ENCODE measurements around the gene RAE1.

RAE1 gene

GRCh38 chr20:57389695-57390603 is 38.9 kb downstream of the RAE1 start:
- no peak for DNase-seq

DNA sequence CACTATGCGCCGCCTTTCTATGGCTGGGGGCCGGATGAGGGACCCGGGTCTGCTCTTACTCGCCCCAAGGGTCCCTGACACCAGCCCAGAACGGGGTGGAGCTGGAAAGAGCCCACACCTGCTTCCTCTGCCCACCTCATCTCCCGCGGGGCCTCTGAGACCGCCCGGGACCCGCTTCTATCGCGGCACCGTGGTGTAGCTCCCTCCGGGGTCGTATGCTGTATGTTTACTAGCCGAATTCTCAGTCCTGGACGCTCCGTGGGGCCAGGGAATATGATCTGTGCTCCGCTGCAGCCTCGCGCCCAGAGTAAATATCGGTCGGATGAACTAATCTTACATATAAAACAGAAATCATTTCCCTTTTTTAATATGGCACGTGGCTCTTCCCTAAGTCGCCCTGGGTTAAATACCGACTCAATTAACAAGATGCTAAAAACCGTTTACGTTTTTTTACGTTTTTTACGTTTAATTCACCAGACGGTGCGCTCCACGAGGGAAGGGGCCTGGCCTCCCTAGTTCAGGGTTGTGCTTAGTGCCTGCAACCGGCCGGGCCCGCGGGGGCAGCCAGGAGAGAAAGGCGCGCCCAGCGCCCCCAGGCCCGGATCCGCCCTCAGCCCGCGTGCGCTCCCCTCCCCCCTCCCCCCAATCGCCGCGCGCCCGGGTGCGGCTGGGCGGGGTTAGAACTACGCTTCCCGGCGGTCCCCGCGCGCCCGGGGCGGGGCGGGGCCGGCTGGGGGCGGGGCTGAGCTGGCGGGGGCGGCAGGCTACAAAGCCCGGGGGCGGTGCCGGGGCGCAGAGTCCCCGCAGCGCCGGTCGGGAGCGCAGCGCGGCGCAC is 39.8 kb downstream of the RAE1 start, which contains the start of gene RBM38:
RBM38 (plus strand) TSS at position 793 of the 835 bp plus-strand sequence. CDS start 186 bp downstream, outside the sequence.
- DNase-seq = no peak

DNA sequence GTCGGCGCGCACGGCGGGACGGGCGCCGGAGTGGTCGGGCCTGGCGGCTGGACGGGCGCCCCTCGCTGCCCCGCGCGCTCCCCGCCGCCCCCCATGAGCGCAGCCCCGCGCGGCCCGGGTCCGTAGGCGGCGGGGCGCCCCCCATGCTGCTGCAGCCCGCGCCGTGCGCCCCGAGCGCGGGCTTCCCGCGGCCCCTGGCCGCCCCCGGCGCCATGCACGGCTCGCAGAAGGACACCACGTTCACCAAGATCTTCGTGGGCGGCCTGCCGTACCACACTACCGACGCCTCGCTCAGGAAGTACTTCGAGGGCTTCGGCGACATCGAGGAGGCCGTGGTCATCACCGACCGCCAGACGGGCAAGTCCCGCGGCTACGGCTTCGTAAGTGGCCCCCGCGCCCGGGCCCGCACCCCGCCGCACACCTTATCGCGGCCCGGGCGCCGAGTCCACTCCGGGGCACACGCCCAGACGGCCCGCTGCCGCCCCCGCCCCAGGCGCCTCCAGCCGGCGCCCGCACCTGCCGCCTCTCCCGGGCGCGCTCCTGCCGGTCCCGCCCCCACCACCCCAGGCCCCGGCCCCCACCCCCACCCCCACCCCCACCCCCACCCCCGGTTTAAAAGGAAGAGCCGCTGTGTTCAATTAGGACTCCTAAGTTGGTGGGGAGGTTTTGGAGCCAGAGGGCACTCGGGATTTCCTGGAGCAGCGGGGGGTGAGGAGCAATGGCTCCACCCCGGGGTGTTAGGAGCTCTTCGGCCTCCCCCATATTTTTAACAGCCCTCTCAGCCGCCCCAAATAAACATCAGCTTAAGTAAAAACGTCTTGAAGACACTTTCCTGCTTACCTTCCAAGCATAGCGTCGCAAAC is 40.6 kb downstream of the RAE1 start:
- DNase-seq = no peak

- no peak for DNase-seq
These were observed 41.6 kb downstream of the RAE1 start for GRCh38 chr20:57392512-57393271.

DNA sequence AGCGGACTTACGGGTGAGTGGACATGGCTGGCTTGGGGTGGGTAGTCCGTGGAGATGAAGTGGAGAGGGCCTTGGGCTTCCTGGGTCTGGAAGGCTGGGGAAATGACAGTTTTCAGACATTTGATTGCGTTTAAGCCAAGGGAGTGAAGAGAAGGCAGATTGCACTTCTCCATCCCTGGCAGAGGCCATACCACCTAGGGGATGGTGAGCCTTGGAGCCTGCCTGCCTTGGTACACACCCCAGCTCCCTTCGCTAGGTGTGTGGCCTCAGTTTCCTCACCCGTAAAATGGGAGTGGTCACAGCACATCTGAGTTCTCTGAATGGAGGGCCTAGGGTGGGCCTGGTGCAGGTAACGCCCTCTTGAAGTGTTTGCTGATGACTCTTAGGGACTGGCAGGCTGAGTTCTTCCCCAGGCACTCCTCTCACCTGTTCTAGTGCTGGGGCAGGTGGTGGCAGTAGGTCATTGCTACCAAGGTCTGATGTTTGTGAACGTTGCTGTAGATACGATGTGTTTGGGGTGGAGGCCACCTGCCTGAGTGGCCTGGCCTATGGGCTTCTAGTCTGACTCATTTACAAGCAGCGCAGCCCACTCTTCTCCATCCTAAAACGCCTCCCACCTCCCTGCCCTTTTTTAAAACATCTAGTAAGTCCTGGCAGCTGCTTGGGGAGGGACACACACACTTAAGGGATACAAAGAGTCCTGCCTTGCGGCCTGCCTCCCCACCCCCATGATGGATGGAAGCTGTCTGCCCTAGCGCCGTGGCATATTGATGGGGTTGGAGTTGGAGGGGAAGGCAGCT is 42.5 kb downstream of the RAE1 start:
- DNase-seq = no peak

- DNase-seq = no peak
These were observed 43.3 kb downstream of the RAE1 start for GRCh38 chr20:57394121-57395082.

- no peak for DNase-seq
These were observed 44.3 kb downstream of the RAE1 start for GRCh38 chr20:57395111-57395966.

- no peak for DNase-seq
These were observed 45.3 kb downstream of the RAE1 start for GRCh38 chr20:57396212-57396983.

GRCh38 chr20:57396984-57397692 is 46.1 kb downstream of the RAE1 start:
- DNase-seq = no peak

DNA sequence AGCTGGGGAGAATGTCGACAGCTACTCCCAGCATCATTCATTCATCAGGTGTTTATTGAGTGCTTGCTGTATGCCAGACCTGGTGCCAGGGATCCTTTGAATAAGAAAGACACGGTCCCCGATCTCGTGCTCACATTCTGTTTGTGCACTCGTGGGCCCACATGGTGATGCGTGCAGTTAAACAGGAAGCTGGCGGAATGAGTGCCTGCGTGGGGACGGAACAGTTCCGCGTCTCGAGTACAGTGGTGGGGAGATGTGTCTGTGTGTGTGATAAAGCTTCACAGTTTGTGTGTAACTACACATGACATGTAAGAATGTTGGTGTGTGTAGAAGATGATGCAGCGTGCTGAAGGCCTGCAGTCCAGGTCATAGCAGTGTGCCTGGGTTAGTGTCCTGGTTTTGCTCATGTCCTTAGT is 46.6 kb downstream of the RAE1 start:
- DNase-seq = no peak

- DNase-seq = no peak
These were observed 47.3 kb downstream of the RAE1 start for GRCh38 chr20:57398231-57398821.

DNA sequence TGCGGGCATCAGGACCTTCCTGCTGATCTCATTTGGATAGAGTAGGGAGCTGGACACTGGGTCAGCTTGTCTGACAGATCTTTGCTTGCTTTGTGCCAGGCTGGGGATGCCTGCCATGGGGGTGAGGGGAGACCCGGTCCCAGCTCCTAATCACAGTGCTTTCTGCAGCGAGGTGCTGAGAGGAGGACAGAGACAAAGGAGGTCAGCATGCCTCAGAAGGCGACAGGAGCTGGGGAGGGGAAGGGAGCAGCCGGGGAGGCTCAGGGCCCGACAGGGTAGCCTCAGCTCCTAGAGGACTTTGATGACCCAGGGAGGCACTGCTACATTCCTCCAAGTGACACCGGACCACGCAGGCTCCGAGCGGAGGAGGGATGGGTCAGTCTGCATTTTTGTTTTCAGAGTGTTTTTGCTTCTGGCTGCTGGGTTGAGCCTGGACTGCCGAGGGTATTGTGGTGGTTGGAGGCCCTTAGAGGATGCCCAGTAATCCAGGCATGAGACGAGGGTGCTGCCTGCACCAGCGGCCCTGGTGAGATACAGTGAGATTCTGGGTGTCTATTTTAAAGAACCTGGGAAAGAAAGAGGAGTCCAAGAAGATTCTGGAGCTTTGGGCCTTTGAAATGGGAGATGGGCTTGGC is 48.0 kb downstream of the RAE1 start:
- DNase-seq = no peak

- DNase-seq = no peak
These were observed 48.6 kb downstream of the RAE1 start for GRCh38 chr20:57399587-57400155.

DNA sequence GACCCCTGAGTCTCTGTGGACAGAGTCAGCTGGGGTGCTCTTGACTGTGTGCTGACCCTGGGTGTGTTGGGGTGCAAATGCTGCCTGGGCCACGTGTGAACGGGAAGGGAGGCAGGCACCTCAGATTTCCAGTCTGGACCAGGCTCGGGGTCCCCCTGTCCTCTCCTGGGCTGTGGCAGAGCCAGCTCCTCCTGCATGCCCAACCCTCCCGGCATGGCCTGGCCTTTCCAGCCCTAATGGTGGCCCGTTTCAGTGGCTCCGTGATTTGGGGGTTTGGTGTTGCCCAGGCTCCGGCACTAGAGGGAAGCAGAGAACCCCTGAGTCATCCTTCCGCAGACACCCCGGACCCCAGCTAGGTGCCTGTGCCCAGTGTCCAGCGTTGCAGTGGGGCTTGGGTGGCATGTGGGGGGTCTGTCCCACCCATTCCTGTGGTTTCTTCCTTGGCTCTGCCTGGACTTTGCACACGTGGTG is 49.2 kb downstream of the RAE1 start:
- DNase-seq = no peak

- DNase-seq = no peak
These were observed 49.9 kb downstream of the RAE1 start for GRCh38 chr20:57400821-57401564.
